ENCODE measurements around the gene MANBA.

DNA sequence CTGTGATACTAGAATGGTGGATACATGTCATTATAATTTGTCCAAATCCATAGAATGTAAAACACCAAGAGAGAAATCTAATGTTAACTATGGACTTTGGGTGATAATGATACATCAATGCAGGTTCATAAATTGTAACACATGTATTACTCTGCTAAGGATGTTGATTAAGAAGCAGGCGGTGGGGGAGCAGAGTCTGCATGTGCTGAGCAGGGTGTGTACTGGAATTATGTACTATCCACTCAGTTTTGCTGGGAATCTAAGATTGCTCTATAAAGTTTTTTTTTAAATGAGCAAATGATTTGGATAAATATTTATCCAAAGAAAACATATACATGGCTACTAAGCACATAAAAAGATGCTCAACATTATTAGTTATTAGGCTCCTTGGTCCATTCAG lies 15.0 kb upstream of the MANBA start:
- TF ChIP-seq SUZ12 (IDR thresholded peaks at IDR 0.05; ENCODE audit: extremely low read depth, insufficient read depth, insufficient read length) (no peak), YY1 (IDR thresholded peaks at IDR 0.05; ENCODE audit: insufficient read depth, insufficient read length) (no peak), ZNF274 (IDR thresholded peaks at IDR 0.05; ENCODE audit: low read depth, low read length) (no peak)

Data from NT2/D1 (cell line).